ENCODE results near the gene LSM14A.
"Not testable (repeated sequence)": the region's sequence is repeated elsewhere in the genome, so short reads cannot be mapped to it uniquely, and the experiment has no call there.

Gene LSM14A

DNA sequence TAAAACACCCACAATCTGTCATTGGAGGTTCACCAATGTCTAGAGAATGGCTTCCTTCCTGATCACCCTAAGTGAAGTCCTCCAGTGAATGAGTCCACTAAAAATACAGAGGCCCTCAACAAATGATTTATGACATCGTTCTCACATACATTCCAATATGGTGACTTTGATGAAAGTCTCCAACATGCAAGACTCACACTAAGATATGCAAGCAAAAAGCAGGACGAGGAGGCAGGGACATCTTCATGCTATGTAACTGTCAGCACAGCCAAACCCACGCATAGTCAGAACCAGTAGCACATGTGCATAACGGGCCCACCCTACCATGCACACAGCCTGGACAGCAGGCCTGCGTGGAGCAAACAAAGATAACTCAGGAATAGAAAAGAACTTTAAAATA, 16.6 kb upstream of the LSM14A start:
- DNase-seq (ENCODE audit: insufficient read length, low spot score): no peak
- no peak for FAIRE-seq

DNA sequence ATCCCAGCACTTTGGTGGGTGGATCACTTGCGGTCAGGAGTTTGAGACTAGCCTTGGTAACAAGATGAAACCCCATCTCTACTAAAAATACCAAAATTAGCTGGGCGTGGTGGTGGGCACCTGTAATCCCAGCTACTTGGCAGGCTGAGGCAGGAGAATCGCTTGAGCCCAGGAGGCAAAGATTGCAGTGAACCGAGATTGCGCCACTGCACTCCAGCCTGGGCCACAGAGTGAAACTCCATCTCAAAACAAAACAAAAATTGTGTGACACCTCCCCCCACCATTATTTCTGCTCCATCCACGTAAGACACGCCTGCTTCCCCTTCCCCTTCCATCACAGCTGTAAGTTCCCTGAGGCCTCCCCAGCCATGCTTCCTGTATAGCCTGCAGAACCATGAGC, 13.3 kb upstream of the LSM14A start:
- FAIRE-seq; DNase-seq (ENCODE audit: insufficient read length, low spot score): not testable (repeated sequence)

- FAIRE-seq; DNase-seq (ENCODE audit: insufficient read length, low spot score): not testable (repeated sequence)
Measured at GRCh38 chr19:34159541-34159940, 12.8 kb upstream of the LSM14A start.

DNA sequence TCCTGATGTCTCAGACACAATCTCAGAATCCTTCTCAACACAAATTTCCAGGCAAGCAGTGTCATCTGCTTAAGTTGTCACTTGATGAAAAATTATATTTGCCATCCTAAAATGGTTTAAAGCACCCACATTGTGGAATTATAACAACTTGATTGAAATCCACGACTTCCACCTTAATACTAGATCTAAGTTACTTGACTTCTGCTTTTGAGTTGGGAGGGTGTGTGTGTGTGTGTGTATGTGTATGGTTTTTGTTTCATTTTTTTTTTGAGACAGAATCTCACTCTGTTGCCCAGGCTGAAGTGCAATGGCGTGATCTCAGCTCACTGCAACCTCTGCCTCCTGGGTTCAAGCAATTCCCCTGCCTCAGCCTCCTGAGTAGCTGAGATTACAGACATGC, 10.4 kb upstream of the LSM14A start:
- FAIRE-seq; DNase-seq (ENCODE audit: insufficient read length, low spot score): not testable (repeated sequence)

DNA sequence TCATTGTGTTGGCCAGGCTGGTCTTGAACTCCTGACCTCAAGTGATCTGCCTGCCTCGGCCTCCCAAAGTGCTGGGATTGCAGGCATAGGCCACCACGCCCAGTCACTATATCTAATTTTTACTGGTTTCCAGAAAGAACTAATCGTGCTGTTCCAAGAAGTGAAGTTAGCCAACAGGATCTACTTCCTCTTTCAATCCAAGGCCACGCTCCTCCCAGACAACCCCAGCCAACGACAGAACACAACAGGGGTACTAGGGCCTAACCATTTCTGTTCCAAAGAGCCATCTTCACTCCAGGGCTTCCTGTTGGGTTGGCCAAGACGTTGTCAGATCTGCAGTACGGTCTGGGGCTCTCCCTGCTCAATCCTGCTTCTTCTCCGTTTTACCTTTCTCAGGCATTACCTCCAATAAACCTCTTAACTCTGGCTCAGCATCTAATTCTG, 7.0 kb upstream of the LSM14A start:
- no peak for FAIRE-seq

DNA sequence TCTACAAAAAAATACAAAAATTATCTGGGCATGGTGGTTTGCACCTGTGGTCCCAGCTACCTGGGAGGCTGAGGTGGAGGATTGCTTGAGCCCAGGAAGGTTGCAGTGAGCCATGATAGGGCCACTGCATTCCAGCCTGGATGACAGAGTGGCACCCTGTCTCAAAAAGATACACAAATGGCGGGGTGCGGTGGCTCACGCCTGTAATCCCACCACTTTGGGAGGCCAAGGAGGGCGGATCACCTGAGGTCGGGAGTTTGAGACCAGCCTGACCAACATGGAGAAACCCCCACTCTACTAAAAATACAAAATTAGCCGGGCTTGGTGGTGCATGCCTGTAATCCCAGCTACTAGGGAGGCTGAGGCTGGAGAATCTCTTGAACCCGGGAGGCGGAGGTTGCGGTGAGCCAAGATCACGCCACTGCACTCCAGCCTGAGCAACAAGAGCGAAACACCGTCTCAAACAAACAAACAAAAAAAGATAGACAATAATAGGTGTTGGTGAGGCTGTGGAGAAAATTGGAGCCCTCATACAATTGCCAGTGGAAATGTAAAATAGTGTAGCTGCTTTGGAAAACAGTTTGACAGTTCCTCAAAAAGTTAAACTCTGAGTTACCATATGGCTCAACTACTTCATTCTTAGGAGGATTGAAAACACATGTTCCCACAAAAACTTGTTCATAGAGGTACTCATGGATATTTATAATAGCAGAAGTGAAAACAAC, 2.7 kb upstream of the LSM14A start:
- FAIRE-seq; DNase-seq (ENCODE audit: insufficient read length, low spot score): not testable (repeated sequence)

More for the DNA sequence above, 7.0 kb upstream of the LSM14A start:
- no peak for DNase-seq (ENCODE audit: insufficient read length, low spot score)

DNA sequence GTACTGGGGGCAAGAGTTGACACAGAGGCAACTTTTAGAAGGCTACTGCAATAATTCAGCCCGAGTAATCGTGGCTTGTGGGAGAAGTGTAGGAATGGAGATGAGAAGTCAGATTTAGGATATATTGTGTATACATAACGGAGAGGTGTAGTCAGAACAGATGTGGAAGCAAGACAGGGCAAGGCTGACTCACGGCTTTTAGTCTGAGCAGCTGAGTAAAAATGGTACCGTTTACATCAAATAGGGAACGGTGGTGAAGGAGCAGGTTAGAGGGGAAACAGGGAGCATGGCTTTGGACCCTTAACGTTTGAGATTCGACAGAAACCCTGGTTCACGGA, 796 bp upstream of the LSM14A start:
- DNase-seq (ENCODE audit: insufficient read length, low spot score): no peak

GRCh38 chr19:34172661-34173192, 423 bp downstream of the LSM14A start:
- FAIRE-seq (no peak), DNase-seq (ENCODE audit: insufficient read length, low spot score) (no peak)

More for the DNA sequence above, 796 bp upstream of the LSM14A start:
- peak; percentile 66 for FAIRE-seq

- FAIRE-seq: peak; percentile 59
- no peak for DNase-seq (ENCODE audit: insufficient read length, low spot score)
Measured at GRCh38 chr19:34173193-34173956, 1.1 kb downstream of the LSM14A start.

GRCh38 chr19:34175173-34175572, 2.9 kb downstream of the LSM14A start:
- DNase-seq (ENCODE audit: insufficient read length, low spot score); FAIRE-seq: not testable (repeated sequence)

DNA sequence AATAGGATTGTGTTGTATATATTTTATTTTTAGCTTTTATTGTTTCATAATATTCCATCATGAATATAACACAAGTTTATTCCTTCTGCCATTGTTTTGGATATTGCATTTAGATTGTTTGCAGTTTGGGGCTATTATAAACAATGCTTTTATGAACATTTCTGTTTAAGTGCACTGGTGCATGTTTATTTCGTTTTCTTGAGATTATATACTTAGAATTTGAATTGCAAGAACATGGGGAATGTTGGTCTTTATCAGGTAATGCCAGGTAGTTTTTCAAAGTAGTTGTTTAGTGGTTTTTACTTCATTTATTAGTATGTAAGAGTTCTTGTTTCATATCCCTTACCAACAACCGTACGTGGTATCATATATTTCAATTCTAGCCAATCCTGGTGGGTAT, 4.3 kb downstream of the LSM14A start:
- DNase-seq (ENCODE audit: insufficient read length, low spot score) (no peak), FAIRE-seq (no peak)

DNA sequence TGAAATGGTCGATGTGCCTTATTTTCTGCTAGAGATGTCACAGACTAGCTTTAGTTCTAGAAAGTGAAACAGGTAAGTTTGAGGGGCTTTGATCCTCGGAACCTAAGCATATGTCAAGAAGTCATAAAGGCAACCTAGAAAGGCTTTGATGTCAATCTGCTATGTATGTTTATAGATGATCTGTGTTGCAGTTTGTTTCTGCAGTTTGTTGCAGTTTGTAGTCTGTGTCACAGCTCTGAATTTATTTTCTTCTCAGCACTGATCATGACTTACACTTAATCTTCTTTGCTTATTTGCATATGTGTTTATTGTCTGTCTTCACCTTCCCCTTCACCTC, 5.9 kb downstream of the LSM14A start:
- DNase-seq (ENCODE audit: insufficient read length, low spot score): no peak
- peak; percentile 18 for FAIRE-seq

GRCh38 chr19:34179066-34179465, 6.8 kb downstream of the LSM14A start:
- FAIRE-seq (no peak), DNase-seq (ENCODE audit: insufficient read length, low spot score) (no peak)

- no peak for DNase-seq (ENCODE audit: insufficient read length, low spot score)
- peak; percentile 45 for FAIRE-seq
Measured at GRCh38 chr19:34180273-34180672, 8.0 kb downstream of the LSM14A start.

DNA sequence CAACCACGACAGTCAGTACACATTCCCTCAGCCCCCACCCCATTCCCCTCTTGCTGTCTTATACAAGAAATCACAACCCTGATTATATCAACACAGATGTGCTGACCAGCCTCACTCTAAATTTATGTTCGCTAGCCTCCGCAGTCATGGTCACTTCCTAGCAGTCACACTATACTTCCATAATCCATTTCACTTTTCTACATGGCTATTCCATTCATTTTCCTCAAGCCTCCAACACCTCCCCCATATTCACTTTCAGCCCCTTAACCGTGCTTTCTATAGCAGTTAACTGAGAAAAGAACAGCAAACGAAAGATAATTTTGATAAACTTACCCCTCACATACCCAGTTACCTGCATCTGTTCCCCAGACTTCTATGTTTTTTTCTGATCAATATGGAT, 8.4 kb downstream of the LSM14A start:
- no peak for DNase-seq (ENCODE audit: insufficient read length, low spot score)
- FAIRE-seq: no peak

GRCh38 chr19:34181111-34181864, 9.0 kb downstream of the LSM14A start:
- DNase-seq (ENCODE audit: insufficient read length, low spot score): no peak
- FAIRE-seq: no peak

DNA sequence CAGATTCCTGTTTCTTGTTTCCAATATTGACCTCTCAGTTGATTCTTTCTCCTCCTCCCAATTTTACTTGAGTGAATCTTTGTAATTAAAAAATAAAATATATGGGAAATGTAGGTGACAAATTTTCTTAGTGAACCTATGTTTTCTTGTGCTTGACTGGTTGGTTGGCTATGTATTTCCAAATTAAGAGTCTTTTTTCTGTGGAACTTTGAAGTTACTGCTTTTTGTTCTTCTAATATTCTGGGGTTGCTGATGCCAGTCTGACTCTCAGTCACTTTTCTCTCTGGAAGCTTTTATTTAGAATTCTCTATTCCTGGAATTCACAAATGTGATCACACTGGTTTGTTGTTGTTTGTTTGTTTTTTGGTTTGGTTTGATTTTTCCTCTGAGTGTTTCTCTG, 9.8 kb downstream of the LSM14A start:
- no peak for FAIRE-seq
- no peak for DNase-seq (ENCODE audit: insufficient read length, low spot score)

- FAIRE-seq (no peak), DNase-seq (ENCODE audit: insufficient read length, low spot score) (no peak)
Measured at GRCh38 chr19:34184880-34185491, 12.7 kb downstream of the LSM14A start.

GRCh38 chr19:34186205-34186604, 13.9 kb downstream of the LSM14A start:
- FAIRE-seq (no peak), DNase-seq (ENCODE audit: insufficient read length, low spot score) (no peak)

DNA sequence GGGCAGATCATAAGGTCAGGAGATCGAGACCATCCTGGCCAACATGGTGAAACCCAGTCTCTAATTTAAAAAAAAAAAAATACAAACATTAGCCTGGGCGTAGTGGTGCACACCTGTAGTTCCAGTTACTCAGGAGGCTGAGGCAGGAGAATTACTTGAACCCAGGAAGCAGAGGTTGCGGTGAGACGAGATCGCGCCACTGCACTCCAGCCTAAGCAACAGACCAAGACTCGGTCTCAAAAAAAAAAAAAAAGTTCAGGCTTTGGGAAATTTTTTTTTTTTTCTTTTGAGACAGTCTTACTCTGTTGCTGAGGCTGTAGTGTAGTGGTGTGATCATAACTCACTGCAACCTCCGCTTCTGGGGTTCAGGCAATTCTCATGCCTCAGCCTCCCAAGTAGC, 14.7 kb downstream of the LSM14A start:
- DNase-seq (ENCODE audit: insufficient read length, low spot score) (no peak), FAIRE-seq (no peak)

DNA sequence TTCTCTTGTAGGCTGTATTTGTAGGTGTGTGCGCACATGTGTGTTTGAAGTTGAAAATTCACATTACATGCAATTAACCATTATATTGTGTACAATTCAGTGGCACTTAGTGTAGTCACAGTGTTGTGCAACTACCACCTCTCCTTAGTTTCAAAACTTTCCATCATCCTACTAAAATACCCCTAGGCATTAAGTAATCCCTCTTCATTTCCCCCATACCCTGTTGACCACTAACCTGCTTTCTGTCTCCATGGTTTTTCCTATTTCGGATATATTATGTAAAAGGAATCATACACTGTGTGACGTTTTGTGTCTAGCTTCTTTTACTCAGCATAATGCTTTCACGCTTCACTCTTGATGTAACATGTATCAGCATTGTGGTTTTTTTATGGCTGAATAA, 16.1 kb downstream of the LSM14A start:
- FAIRE-seq (no peak), DNase-seq (ENCODE audit: insufficient read length, low spot score) (no peak)
